CD4-positive, alpha-beta T cell treated with Interferon gamma for 1 hour (primary cell): Measurements from ENCODE around the gene TUBB2A.
"Not testable (repeated sequence)": the region's sequence is repeated elsewhere in the genome, so short reads cannot be mapped to it uniquely, and the experiment has no call there.

Experiments
- DNase-seq: peaks from one replicate; pipeline ENCODE4 v3.0.0-alpha.2; 2020

Gene TUBB2A

GRCh38 chr6:3178666-3179065 is 21.3 kb upstream of the TUBB2A start:
- DNase-seq: not testable (repeated sequence)

GRCh38 chr6:3176562-3177355 is 19.4 kb upstream of the TUBB2A start:
- peak; percentile 35 for DNase-seq

- DNase-seq: no peak
Measured at GRCh38 chr6:3175715-3176402, 18.5 kb upstream of the TUBB2A start.

- not testable (repeated sequence) for DNase-seq
Measured at GRCh38 chr6:3173636-3174089, 16.3 kb upstream of the TUBB2A start.

- not testable (repeated sequence) for DNase-seq
Measured at GRCh38 chr6:3172789-3173188, 15.4 kb upstream of the TUBB2A start.

GRCh38 chr6:3171313-3172175 is 14.2 kb upstream of the TUBB2A start:
- DNase-seq: not testable (repeated sequence)

- not testable (repeated sequence) for DNase-seq
Measured at GRCh38 chr6:3170676-3171075, 13.3 kb upstream of the TUBB2A start.

GRCh38 chr6:3168046-3168445 is 10.7 kb upstream of the TUBB2A start:
- DNase-seq: not testable (repeated sequence)

- DNase-seq: not testable (repeated sequence)
Measured at GRCh38 chr6:3166535-3167225, 9.3 kb upstream of the TUBB2A start.

- DNase-seq: no peak
Measured at GRCh38 chr6:3165631-3166534, 8.5 kb upstream of the TUBB2A start.

- DNase-seq: no peak
Measured at GRCh38 chr6:3164388-3164787, 7.0 kb upstream of the TUBB2A start.

- DNase-seq: peak; percentile 22
Measured at GRCh38 chr6:3163248-3163594, 5.9 kb upstream of the TUBB2A start.

GRCh38 chr6:3162565-3163247 is 5.4 kb upstream of the TUBB2A start:
- DNase-seq: peak; percentile 52

GRCh38 chr6:3162067-3162497 is 4.7 kb upstream of the TUBB2A start:
- no peak for DNase-seq

- peak; percentile 71 for DNase-seq
Measured at GRCh38 chr6:3159805-3160781, 2.7 kb upstream of the TUBB2A start.

GRCh38 chr6:3156184-3157130 is 887 bp downstream of the TUBB2A start:
- not testable (repeated sequence) for DNase-seq

- not testable (repeated sequence) for DNase-seq
Measured at GRCh38 chr6:3155416-3155815, 1.9 kb downstream of the TUBB2A start.

GRCh38 chr6:3152689-3153088 is 4.7 kb downstream of the TUBB2A start:
- DNase-seq: no peak
